Natural killer cell treated with Interleukin-12 subunit alpha and Interleukin-12 subunit beta and Interleukin-15 and Interleukin-18, amount 100 ng/mL, for 72 hours (primary cell): ENCODE results near the gene PAX3. TPM values are rescaled to one million over a fixed set of nuclear protein-coding genes. Genes with fewer than 3 reads are reported as not detected.

ENCODE experiments used
- ATAC-seq, 2 donors: fragments of 150-1000 bp; cut with Tn5 transposase in 1 of 2; sonication (Bioruptor Pico), chemical (Tn5 transposase) in 1 of 2; 2 replicates each; pipeline ENCODE4 v1.10.0; 2021
- DNase-seq: peaks from one replicate; pipeline ENCODE4 v3.0.0; 2022; ENCODE audit warnings: low spot score
- H3K27ac Mint-ChIP-seq, 2 donors: 1 replicate in 1 of 2; 2 replicates in 1 of 2; pipeline ENCODE4 v1.8.0; 2022; ENCODE audit warnings: mixed read lengths in 2 of 2, mild to moderate bottlenecking in 1 of 2, moderate library complexity in 1 of 2
- H3K27me3 Mint-ChIP-seq, 2 donors: 1 replicate in 1 of 2; 2 replicates in 1 of 2; pipeline ENCODE4 v1.8.0; 2022; ENCODE audit warnings: mixed read lengths in 2 of 2
- H3K36me3 Mint-ChIP-seq: one replicate; pipeline ENCODE4 v1.8.0; 2022; ENCODE audit warnings: mixed read lengths
- H3K4me1 Mint-ChIP-seq, 2 donors: 1 replicate in 1 of 2; 2 replicates in 1 of 2; pipeline ENCODE4 v1.8.0; 2022; ENCODE audit warnings: low read depth in 2 of 2, mixed read lengths in 2 of 2, mild to moderate bottlenecking in 1 of 2
- H3K4me3 Mint-ChIP-seq: one replicate; pipeline ENCODE4 v1.8.0; 2022; ENCODE audit warnings: mixed read lengths
- H3K9me3 Mint-ChIP-seq: 2 replicates; pipeline ENCODE4 v1.8.0; 2022; ENCODE audit warnings: mixed read lengths
- total RNA-seq, 2 donors: library from RNA; stranded (reverse); gene quantifications; one replicate each; pipeline ENCODE4 v1.2.3, GENCODE V29; 2022

The PAX3 gene
- total RNA-seq, 2 donors from 2014 or later, result not detected

GRCh38 chr2:222288590-222289277, 10.1 kb downstream of the PAX3 start:
- no peak overlapping the region for H3K4me3 Mint-ChIP-seq
- no peak for ATAC-seq
- H3K36me3 Mint-ChIP-seq, result peaks cover 15% of the 10 kb centered on the region
- H3K4me1 Mint-ChIP-seq, result no peaks in the 10 kb centered on the region
- no peaks in the 10 kb centered on the region for H3K9me3 Mint-ChIP-seq
- no peak for DNase-seq
- peaks cover 53 to 63% of the 10 kb centered on the region in 2 donors for H3K27me3 Mint-ChIP-seq
- H3K27ac Mint-ChIP-seq, result no peak overlapping the region

DNA sequence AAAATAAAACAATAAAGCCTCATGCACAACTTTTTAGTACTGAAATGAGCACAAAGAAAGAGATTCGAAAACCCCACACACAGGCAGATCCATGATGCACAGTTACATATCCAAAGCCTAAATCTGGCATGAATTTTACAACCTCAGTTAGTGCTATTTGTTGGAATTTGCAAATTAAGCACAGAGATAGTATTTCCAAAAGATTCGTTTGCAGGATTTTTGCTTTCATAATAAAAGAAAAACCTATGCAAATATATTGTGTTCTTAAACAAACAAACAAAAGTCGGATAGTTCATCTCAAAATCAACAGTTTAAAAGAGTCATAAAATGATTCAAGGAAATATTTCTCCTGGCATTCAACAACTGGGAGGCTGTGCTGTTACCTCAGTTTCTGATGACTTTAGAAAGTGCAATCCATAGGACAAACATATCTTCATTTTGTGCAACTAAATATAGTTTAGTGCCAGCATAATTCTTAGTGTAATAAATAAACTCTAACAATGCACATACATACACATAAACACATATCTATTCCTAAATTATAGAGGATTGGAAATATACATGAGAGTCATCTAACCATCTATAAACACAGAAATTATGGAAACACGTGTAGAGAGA, 10.8 kb downstream of the PAX3 start:
- no peaks in the 10 kb centered on the region for H3K4me1 Mint-ChIP-seq
- H3K27me3 Mint-ChIP-seq, result peaks cover 49 to 60% of the 10 kb centered on the region in 2 donors
- no peak overlapping the region for H3K27ac Mint-ChIP-seq
- peaks cover 9% of the 10 kb centered on the region for H3K36me3 Mint-ChIP-seq
- no peak overlapping the region for H3K4me3 Mint-ChIP-seq
- ATAC-seq (no peak), DNase-seq (no peak)
- H3K9me3 Mint-ChIP-seq, result no peaks in the 10 kb centered on the region

- H3K9me3 Mint-ChIP-seq, result peaks cover 3% of the 10 kb centered on the region
- H3K4me1 Mint-ChIP-seq, result no peaks in the 10 kb centered on the region
- ATAC-seq (no peak), DNase-seq (no peak)
- peaks cover 34 to 44% of the 10 kb centered on the region in 2 donors for H3K27me3 Mint-ChIP-seq
- H3K36me3 Mint-ChIP-seq, result no peaks in the 10 kb centered on the region
- no peak overlapping the region for H3K27ac Mint-ChIP-seq
- H3K4me3 Mint-ChIP-seq, result no peak overlapping the region
Observed at GRCh38 chr2:222284466-222284865, 14.3 kb downstream of the PAX3 start.

GRCh38 chr2:222283634-222284033, 15.2 kb downstream of the PAX3 start:
- H3K36me3 Mint-ChIP-seq, result no peaks in the 10 kb centered on the region
- H3K4me3 Mint-ChIP-seq, result no peak overlapping the region
- H3K9me3 Mint-ChIP-seq, result peaks cover 7% of the 10 kb centered on the region
- H3K27ac Mint-ChIP-seq, result no peak overlapping the region
- no peak for DNase-seq
- ATAC-seq, result no peak
- H3K4me1 Mint-ChIP-seq, result no peaks in the 10 kb centered on the region
- H3K27me3 Mint-ChIP-seq, result peaks cover 26 to 35% of the 10 kb centered on the region in 2 donors

GRCh38 chr2:222281506-222281905, 17.3 kb downstream of the PAX3 start:
- H3K36me3 Mint-ChIP-seq, result no peaks in the 10 kb centered on the region
- H3K4me1 Mint-ChIP-seq, result no peaks in the 10 kb centered on the region
- peaks cover 7% of the 10 kb centered on the region for H3K9me3 Mint-ChIP-seq
- H3K4me3 Mint-ChIP-seq, result no peak overlapping the region
- no peak overlapping the region for H3K27ac Mint-ChIP-seq
- ATAC-seq (no peak), DNase-seq (no peak)
- peaks cover 18 to 22% of the 10 kb centered on the region in 2 donors for H3K27me3 Mint-ChIP-seq

GRCh38 chr2:222280795-222281194, 18.0 kb downstream of the PAX3 start:
- H3K9me3 Mint-ChIP-seq, result peaks cover 7% of the 10 kb centered on the region
- no peaks in the 10 kb centered on the region for H3K4me1 Mint-ChIP-seq
- ATAC-seq (no peak), DNase-seq (no peak)
- no peak overlapping the region for H3K4me3 Mint-ChIP-seq
- H3K27ac Mint-ChIP-seq, result no peak overlapping the region
- H3K27me3 Mint-ChIP-seq, result peaks cover 17 to 22% of the 10 kb centered on the region in 2 donors
- no peaks in the 10 kb centered on the region for H3K36me3 Mint-ChIP-seq

DNA sequence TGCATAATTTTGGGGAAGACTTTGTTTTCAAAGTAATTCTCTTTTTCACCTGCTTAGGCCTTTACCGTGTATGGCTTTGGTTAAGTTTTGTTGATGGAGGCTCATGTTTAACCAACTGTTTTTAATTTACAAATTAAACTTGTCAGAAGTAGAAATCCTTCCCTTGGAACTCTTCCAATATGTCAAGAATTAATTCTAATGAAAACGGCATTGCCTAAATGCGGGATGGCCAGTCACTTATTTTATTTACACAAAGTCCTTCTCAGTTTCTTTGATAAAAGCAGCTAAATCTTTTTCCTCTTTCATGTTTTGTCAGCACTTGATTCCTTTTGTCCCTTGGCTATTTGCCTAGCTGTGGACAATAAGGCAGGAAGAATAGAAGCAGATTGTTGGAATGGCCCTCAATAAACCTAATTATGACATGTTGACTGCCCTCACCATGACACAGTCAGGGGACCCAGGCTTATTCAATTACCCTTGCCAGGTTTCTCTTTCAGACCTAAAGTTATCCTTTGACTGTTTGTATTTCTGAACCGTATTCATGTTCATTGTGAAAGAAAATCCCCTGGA, 26.3 kb downstream of the PAX3 start:
- no peaks in the 10 kb centered on the region for H3K9me3 Mint-ChIP-seq
- H3K4me1 Mint-ChIP-seq, result no peaks in the 10 kb centered on the region
- peaks cover 0 to 6% of the 10 kb centered on the region in 2 donors for H3K27me3 Mint-ChIP-seq
- DNase-seq, result no peak
- ATAC-seq, result no peak
- no peaks in the 10 kb centered on the region for H3K36me3 Mint-ChIP-seq
- no peak overlapping the region for H3K4me3 Mint-ChIP-seq
- no peak overlapping the region for H3K27ac Mint-ChIP-seq

DNA sequence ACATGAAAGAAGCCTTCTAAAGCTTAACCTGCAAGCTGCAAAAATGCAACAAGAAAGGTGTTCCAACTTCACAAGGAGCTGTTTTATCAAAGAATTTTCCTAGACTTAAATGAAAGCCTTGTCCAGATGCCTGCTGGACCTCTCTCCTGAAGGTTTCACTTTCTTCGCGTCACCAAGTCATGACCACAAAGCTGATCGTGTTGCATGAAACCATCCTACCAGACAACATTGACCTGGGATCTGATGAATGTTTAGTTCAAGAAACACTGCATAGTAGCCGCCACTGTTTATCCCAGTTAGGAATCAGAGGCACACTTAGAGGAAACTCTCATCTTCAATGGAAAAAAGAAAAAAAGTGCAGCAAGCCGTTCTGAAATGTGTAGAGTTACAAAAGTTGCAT, 26.9 kb downstream of the PAX3 start:
- no peak overlapping the region for H3K27ac Mint-ChIP-seq
- H3K9me3 Mint-ChIP-seq, result no peaks in the 10 kb centered on the region
- DNase-seq (no peak), ATAC-seq (no peak)
- H3K4me3 Mint-ChIP-seq, result no peak overlapping the region
- peaks cover 0 to 6% of the 10 kb centered on the region in 2 donors for H3K27me3 Mint-ChIP-seq
- no peaks in the 10 kb centered on the region for H3K36me3 Mint-ChIP-seq
- H3K4me1 Mint-ChIP-seq, result no peaks in the 10 kb centered on the region

- Mint-ChIP-seq H3K27ac (no peak overlapping the region), H3K4me3 (no peak overlapping the region), H3K27me3 (peaks cover 0 to 6% of the 10 kb centered on the region in 2 donors), H3K9me3 (no peaks in the 10 kb centered on the region), H3K36me3 (no peaks in the 10 kb centered on the region), H3K4me1 (no peaks in the 10 kb centered on the region)
- no peak for DNase-seq
- no peak for ATAC-seq
Observed at GRCh38 chr2:222270396-222270795, 28.4 kb downstream of the PAX3 start.

GRCh38 chr2:222269132-222269531, 29.7 kb downstream of the PAX3 start:
- Mint-ChIP-seq H3K36me3 (no peaks in the 10 kb centered on the region), H3K27me3 (peaks cover 0 to 6% of the 10 kb centered on the region in 2 donors), H3K4me3 (no peak overlapping the region), H3K9me3 (no peaks in the 10 kb centered on the region), H3K4me1 (no peaks in the 10 kb centered on the region), H3K27ac (no peak overlapping the region)
- DNase-seq, result no peak
- ATAC-seq, result no peak

DNA sequence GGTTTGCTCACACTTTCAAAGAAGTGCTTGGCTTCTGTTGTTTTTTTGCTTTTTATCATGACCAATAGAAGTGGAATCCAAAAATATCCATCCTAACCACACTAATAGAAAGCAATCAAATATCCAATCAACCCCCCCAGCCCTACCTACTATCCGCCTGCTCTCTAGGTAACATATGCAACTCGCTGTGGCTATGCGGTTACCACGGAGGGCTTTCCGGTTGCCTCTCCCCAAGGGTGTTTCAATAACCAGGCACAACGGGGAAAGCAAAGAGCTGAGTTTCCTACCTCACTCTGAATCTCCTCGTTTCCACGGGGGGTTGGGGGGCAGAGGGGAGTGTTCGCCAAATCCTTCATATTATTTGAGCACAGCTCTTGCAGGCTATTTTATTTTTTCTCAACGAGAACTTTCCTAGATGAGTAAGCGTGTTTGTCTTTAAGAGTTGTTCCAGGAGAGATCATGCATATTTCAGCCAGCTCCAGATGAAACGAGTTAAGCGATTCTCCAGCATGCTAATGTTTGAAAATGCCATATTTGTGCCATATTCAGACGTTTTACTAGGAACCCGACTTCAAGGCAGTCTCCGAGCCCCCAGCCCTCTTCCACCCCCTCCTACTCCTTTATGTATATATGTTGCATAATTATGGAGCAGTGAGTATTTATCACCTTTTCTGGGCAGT, 30.3 kb downstream of the PAX3 start:
- no peaks in the 10 kb centered on the region for H3K4me1 Mint-ChIP-seq

DNA sequence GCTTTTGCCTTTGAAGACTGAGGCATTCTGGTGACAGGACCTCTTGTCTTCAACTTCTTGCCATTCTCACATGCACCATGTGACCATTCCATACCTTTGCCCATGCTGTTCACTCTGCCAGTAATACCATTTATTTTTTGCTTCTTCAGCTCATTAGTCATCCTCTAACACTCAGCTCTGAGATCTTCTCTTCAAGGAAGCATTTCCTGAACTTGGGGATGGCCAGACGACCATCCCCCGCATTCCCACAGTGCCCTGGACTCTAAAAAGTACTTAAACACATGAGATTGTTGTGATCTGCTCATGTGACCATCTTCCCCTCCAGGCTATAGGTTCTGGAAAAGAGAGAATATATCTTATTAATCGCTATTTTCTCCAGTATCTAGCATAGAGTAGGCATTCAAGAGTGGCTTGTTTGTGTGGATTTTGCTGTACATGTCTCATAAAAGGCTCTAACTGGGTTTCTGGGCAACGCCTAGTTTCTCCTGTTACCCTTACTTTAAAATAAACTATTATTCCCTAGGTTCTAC, 33.9 kb downstream of the PAX3 start:
- Mint-ChIP-seq H3K36me3 (no peaks in the 10 kb centered on the region), H3K27ac (no peak overlapping the region), H3K27me3 (peaks cover 0 to 2% of the 10 kb centered on the region in 2 donors), H3K4me1 (no peaks in the 10 kb centered on the region), H3K9me3 (no peaks in the 10 kb centered on the region), H3K4me3 (no peak overlapping the region)
- DNase-seq, result no peak
- no peak for ATAC-seq

More for the DNA sequence above, 30.3 kb downstream of the PAX3 start:
- no peak overlapping the region for H3K4me3 Mint-ChIP-seq
- H3K27ac Mint-ChIP-seq, result no peak overlapping the region
- no peak for DNase-seq
- no peaks in the 10 kb centered on the region for H3K9me3 Mint-ChIP-seq
- no peak for ATAC-seq
- no peaks in the 10 kb centered on the region for H3K36me3 Mint-ChIP-seq
- peaks cover 0 to 6% of the 10 kb centered on the region in 2 donors for H3K27me3 Mint-ChIP-seq

DNA sequence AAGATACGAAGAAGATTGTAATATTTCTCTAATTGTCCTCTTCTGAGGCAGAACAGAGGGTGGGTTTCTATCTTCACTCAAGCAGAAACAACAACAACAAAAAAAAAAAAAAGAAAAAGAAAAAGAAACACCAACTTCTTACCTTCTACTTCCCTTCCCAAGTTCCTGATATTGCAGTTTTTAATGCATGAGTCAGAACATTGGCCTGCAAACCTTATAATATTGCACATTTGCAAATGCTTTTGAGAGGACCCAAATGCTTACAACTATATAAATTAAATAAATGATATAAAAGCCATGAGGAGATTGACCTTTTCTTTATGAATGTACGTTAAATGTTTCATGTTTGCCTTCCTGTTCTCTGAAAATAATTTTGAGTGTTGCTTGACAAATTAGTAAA, 37.3 kb downstream of the PAX3 start:
- no peak for DNase-seq
- Mint-ChIP-seq H3K27ac (no peak overlapping the region), H3K4me3 (no peak overlapping the region), H3K27me3 (peaks cover 0 to 3% of the 10 kb centered on the region in 2 donors), H3K4me1 (no peaks in the 10 kb centered on the region), H3K9me3 (no peaks in the 10 kb centered on the region), H3K36me3 (no peaks in the 10 kb centered on the region)
- no peak for ATAC-seq

DNA sequence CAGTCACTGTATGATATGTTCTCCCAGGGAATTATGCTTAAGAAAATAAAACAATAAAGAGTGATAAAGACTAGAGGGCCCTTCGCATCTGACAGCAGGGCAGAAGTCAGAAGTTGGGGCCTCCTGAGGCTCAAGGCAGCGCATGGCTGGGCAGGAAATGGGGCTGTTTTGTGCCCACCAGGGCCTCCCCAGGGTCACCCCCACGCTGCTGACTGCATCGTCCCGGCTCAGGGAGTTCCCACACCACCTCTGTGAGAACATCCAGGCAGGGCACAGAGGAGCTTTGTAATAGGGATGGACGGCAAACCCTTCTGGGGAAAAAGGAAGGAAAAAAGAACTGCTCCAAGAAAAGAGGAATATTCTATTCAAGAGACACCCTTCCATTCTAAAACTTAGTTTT, 41.2 kb downstream of the PAX3 start:
- Mint-ChIP-seq H3K4me3 (no peak overlapping the region), H3K27ac (no peak overlapping the region), H3K4me1 (no peaks in the 10 kb centered on the region), H3K27me3 (peaks cover 0 to 9% of the 10 kb centered on the region in 2 donors), H3K36me3 (no peaks in the 10 kb centered on the region), H3K9me3 (no peaks in the 10 kb centered on the region)
- DNase-seq (no peak), ATAC-seq (no peak)
